Astrocyte of the cerebellum (primary cell): ENCODE measurements around the gene ARHGAP45.
A peak's percentile ranks its signal among the peaks of the same experiment; 100 is the strongest.

Source experiments
- DNase-seq: peaks from one replicate; pipeline ENCODE4 v3.0.0-alpha.2; 2011; ENCODE audit warnings: low read depth
- H3K4me3 ChIP-seq: 2 replicates; pipeline ENCODE4 v1.5.1; 2011; ENCODE audit warnings: mild to moderate bottlenecking, low read depth, low read length, moderate library complexity
- in situ Hi-C: cut with HindIII; loops from 2 replicates; pipeline ENCODE4 v1.10.0; 2017; ENCODE audit warnings: low sequenced_read_pairs
- TF ChIP-seq, protein P1 (sequence below): IDR thresholded peaks from 2 replicates; pipeline ENCODE4 v1.5.1; 2012; ENCODE audit warnings: low read length, low read depth, moderate library complexity, mild to moderate bottlenecking; ENCODE audit errors: missing control alignments

ARHGAP45 gene

DNA sequence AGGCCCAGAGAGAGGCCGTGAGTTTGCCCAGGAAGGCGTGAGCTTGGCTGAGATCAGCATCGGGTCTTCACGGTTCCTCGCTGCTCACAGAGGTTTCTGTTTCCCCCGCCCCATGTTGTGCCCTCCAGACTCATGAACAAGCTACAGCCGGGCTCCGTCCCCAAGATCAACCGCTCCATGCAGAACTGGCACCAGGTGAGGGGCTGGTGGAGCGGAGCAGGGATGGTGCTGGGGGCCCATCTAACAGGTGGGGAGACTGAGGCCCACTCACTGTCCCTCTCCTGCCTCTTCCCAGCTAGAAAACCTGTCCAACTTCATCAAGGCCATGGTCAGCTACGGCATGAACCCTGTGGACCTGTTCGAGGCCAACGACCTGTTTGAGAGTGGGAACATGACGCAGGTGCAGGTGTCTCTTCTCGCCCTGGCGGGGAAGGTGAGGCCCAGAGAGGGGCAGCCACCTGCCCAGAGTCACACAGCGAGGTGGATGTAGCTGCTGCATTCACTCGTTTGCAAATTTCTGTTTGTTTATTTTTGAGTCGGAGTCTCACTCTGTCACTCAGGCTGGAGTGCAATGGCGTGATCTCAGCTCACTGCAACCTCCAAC is 34.6 kb upstream of the ARHGAP45 start:
- DNase-seq, result no peak
- TF ChIP-seq, protein P1, sequence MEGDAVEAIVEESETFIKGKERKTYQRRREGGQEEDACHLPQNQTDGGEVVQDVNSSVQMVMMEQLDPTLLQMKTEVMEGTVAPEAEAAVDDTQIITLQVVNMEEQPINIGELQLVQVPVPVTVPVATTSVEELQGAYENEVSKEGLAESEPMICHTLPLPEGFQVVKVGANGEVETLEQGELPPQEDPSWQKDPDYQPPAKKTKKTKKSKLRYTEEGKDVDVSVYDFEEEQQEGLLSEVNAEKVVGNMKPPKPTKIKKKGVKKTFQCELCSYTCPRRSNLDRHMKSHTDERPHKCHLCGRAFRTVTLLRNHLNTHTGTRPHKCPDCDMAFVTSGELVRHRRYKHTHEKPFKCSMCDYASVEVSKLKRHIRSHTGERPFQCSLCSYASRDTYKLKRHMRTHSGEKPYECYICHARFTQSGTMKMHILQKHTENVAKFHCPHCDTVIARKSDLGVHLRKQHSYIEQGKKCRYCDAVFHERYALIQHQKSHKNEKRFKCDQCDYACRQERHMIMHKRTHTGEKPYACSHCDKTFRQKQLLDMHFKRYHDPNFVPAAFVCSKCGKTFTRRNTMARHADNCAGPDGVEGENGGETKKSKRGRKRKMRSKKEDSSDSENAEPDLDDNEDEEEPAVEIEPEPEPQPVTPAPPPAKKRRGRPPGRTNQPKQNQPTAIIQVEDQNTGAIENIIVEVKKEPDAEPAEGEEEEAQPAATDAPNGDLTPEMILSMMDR, result no peak
- no peak overlapping the region for H3K4me3 ChIP-seq
- in situ Hi-C loops, result no loop called here

DNA sequence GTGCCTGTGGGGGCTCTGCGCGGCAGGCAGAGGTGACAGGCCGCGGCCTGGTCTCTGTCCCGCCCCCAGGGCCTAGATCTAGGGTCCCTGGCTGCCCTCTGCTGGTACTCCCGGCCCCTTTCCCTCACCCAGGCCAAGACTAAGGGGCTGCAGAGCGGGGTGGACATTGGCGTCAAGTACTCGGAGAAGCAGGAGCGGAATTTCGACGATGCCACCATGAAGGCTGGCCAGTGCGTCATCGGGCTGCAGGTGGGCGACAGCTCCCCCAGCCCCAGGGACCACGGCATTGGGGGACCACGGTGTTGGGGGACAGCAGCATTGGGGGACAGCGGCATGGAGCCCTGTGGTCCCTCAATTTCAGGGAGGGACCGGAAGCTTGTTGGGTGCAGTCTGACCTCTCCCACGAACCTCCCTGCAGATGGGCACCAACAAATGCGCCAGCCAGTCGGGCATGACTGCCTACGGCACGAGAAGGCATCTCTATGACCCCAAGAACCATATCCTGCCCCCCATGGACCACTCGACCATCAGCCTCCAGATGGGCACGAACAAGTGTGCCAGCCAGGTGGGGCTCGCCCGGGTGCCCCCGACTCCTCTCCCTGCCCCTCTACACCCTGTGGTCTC is 30.9 kb upstream of the ARHGAP45 start:
- in situ Hi-C loops, result no loop called here
- TF ChIP-seq, protein P1, result peak; percentile 16
- no peak overlapping the region for H3K4me3 ChIP-seq
- no peak for DNase-seq

GRCh38 chr19:1037621-1038064 is 29.3 kb upstream of the ARHGAP45 start:
- in situ Hi-C loops, result no loop called here
- TF ChIP-seq, protein P1, result no peak
- DNase-seq, result no peak
- no peak overlapping the region for H3K4me3 ChIP-seq

DNA sequence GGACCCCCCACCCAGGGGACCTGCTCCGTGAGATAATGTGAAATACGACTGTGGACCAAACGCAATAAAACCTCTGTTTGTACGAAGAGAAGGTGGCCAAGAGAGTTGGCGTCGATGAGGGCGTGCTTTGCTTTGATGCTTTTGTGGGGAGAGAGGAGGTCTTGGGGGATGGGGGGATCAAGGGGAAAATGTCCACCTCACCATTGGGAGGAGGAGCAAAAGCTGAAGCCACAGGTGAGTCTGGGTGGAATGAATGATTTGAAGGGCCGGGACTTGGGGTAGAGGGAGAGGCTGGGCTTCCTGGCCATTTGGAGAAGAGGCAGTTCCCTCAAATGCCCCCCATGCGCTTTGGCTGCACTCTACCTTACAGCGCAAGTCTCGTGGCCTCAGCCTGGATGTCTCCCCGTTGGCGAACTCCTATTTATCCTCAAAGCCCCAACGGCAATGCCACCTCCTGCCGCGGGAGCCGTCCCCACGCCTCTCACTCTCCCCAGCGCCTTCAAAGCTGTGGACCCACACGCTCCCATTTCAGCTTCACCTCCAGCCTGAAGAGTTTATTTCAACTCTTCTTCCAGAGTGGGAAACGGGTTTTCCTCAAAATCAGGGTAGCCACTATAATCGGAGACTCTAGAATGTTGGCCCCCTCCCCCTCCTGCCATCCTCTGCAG is 27.9 kb upstream of the ARHGAP45 start:
- TF ChIP-seq, protein P1, result no peak
- in situ Hi-C loops, result no loop called here
- peak overlapping the region; percentile 50 for H3K4me3 ChIP-seq
- no peak for DNase-seq

GRCh38 chr19:1039646-1040475 is 27.1 kb upstream of the ARHGAP45 start, which contains the start of gene ABCA7:
Gene ABCA7, plus strand, starts transcription at chr19:1040107. Its CDS starts 1,255 bp downstream, at chr19:1041362.
- TF ChIP-seq, protein P1, result no peak
- H3K4me3 ChIP-seq, result peak within 1 kb of the TSS; percentile 50
- in situ Hi-C loops, result no loop called here
- peak; percentile 93 for DNase-seq
